ENCODE measurements around the gene HBE1. TPM values are rescaled to one million over a fixed set of nuclear protein-coding genes. Genes with fewer than 3 reads are reported as not detected.
A peak's percentile ranks its signal among the peaks of the same experiment; 100 is the strongest.
"Not testable (repeated sequence)": the region's sequence is repeated elsewhere in the genome, so short reads cannot be mapped to it uniquely, and the experiment has no call there.

HBE1 gene
- total RNA-seq, 1 donor from 2014 or later: not detected

DNA sequence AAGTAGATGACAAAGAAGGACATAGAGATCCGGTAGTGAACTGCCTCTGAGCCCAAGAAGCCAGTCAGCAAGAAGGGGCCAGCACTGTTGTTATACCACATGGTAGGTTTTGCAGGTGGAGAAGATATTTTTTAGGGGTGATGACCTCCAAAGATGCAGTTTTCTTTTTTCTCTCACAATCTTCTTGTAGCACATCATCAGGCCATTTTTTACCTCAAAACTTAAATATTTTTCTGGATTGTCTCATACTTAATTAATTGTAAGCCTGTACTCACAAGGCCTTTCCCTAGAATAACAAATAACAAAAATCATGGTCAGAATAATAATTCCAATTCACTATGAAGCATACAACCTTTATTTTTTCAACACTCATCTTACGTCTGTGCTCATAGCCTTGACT lies 32.1 kb upstream of the HBE1 start, which contains the start of gene OR51B4:
TSS of gene OR51B4 (minus strand) at position 101 of the 400 bp plus-strand sequence. CDS start at position 101, 0 bp downstream.
- DNase-seq (ENCODE audit: low read depth): no peak

GRCh38 chr11:5300251-5300650 lies 30.5 kb upstream of the HBE1 start:
- H3K4me3 ChIP-seq (ENCODE audit: low read depth, low read length): no peak overlapping the region

More for the DNA sequence above, 32.1 kb upstream of the HBE1 start, which contains the start of gene OR51B4:
- H3K4me3 ChIP-seq (ENCODE audit: low read depth, low read length): no peak within 1 kb of the TSS
- TF ChIP-seq, protein P1, sequence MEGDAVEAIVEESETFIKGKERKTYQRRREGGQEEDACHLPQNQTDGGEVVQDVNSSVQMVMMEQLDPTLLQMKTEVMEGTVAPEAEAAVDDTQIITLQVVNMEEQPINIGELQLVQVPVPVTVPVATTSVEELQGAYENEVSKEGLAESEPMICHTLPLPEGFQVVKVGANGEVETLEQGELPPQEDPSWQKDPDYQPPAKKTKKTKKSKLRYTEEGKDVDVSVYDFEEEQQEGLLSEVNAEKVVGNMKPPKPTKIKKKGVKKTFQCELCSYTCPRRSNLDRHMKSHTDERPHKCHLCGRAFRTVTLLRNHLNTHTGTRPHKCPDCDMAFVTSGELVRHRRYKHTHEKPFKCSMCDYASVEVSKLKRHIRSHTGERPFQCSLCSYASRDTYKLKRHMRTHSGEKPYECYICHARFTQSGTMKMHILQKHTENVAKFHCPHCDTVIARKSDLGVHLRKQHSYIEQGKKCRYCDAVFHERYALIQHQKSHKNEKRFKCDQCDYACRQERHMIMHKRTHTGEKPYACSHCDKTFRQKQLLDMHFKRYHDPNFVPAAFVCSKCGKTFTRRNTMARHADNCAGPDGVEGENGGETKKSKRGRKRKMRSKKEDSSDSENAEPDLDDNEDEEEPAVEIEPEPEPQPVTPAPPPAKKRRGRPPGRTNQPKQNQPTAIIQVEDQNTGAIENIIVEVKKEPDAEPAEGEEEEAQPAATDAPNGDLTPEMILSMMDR (conservative IDR thresholded peaks at IDR 0.05; ENCODE audit: low read depth, low read length): no peak

GRCh38 chr11:5298451-5298850 lies 28.7 kb upstream of the HBE1 start:
- no peak overlapping the region for H3K4me3 ChIP-seq (ENCODE audit: low read depth, low read length)
- no peak for DNase-seq (ENCODE audit: low read depth)
- TF ChIP-seq, protein P1 (conservative IDR thresholded peaks at IDR 0.05; ENCODE audit: low read depth, low read length): no peak

More at GRCh38 chr11:5300251-5300650, 30.5 kb upstream of the HBE1 start:
- TF ChIP-seq, protein P1 (conservative IDR thresholded peaks at IDR 0.05; ENCODE audit: low read depth, low read length): no peak
- DNase-seq (ENCODE audit: low read depth): no peak

DNA sequence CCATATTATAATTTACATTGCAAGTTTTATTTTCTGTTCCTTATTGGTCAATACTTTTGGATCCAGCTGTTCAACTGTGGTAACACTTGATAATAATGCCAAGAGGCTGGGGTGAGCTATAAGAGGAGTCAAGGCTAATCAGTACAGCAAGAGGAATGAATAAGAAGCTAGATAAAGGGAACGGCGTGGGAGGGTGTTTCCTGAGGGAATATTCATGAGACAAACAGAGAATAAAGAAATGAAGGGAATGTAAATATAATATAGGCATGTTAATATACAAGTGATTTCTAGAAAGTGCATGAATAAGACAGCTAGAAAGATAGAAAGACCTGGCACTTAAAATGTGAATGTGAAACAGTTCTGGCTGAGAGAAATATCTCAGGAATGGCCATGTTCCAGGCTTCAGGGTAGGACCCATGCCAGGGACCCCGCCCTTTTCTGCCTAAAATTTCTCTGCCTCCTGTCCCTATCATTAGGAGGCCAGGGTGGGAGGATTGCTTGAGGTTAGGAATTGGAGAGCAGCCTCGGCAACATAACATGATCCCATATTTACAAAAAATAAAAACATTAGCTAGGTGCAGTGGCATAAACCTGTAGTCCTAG lies 28.1 kb upstream of the HBE1 start:
- no peak for DNase-seq (ENCODE audit: low read depth)
- TF ChIP-seq, protein P1 (conservative IDR thresholded peaks at IDR 0.05; ENCODE audit: low read depth, low read length): no peak
- no peak overlapping the region for H3K4me3 ChIP-seq (ENCODE audit: low read depth, low read length)

DNA sequence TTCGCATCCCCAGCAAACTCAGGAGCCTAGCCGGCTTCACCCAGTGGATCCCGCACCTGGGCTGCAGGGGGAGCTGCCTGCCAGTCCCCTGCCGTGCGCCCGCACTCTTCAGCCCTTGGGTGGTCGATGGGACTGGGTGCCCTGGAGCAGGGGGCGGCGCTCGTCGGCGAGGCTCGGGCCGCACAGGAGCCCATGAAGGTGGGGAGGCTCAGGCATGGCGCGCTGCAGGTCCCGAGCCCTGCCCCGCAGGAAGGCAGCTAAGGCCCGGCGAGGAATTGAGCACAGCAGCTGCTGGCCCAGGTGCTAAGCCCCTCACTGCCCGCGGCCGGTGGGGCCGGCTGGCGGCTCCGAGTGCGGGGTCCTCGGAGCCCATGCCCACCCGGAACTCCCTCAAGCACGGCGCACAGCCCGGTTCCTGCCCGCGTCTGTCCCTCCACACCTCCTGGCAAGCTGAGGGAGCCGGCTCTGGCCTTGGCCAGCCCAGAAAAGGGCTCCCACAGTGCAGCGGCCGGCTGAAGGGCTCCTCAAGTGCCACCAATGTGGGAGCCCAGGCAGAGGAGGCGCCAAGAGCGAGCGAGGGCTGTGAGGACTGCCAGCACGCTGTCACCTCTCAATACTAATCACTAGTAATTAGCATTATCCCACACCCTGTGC lies 24.7 kb upstream of the HBE1 start:
- DNase-seq (ENCODE audit: low read depth): not testable (repeated sequence)

GRCh38 chr11:5293028-5293427 lies 23.3 kb upstream of the HBE1 start:
- no peak for DNase-seq (ENCODE audit: low read depth)
- TF ChIP-seq, protein P1 (conservative IDR thresholded peaks at IDR 0.05; ENCODE audit: low read depth, low read length): no peak
- H3K4me3 ChIP-seq (ENCODE audit: low read depth, low read length): no peak overlapping the region

More for the DNA sequence above, 24.7 kb upstream of the HBE1 start:
- H3K4me3 ChIP-seq (ENCODE audit: low read depth, low read length): not testable (repeated sequence)

DNA sequence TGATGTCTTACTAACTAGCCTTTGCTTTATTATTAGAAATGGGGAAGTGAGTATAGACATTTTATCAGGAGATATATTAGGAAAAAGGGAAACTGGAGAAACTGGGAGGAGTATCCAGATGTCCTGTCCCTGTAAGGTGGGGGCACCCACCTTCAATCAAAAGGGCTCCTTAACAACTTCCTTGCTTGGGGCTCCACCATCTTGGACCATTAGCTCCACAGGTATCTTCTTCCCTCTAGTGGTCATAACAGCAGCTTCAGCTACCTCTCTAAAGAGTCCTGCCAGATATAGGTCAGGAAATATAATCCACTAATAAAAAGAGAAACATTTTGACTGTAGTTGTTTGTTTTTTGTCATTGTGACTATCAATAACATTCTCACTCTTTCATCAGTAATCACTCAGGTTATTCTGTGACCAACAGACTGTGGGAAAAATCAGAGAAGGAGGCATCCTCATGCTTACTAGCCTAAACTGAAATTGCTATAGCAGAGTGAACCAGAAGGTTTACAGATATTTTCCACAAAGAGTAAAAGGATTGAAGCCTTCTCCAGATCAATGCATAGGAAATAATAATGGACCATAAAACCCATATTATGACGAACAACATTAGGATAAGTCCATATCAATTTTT lies 21.6 kb upstream of the HBE1 start:
- no peak overlapping the region for H3K4me3 ChIP-seq (ENCODE audit: low read depth, low read length)
- TF ChIP-seq, protein P1 (conservative IDR thresholded peaks at IDR 0.05; ENCODE audit: low read depth, low read length): peak; percentile 94

More for the DNA sequence above, 21.6 kb upstream of the HBE1 start:
- DNase-seq (ENCODE audit: low read depth): peak; percentile 16

Data from epithelial cell of proximal tubule (primary cell).